HEK293 (cell line): ENCODE measurements around the gene UNCX.

Experiments
- CTCF ChIA-PET: fragments of 350-600 bp; formaldehyde crosslinking; extraction: SDS; loops from one replicate; lab custom pipeline; 2021; ENCODE audit warnings: antibody characterized with exemption; lab: Yijun Ruan, JAX
- POLR2A ChIA-PET: fragments of 300-600 bp; formaldehyde crosslinking; extraction: SDS; loops from one replicate; lab custom pipeline; 2020; ENCODE audit warnings: antibody characterized with exemption, inconsistent platforms; lab: Yijun Ruan, JAX
- H3K27ac ChIP-seq: fragments of 200-500 bp; sonication (Bioruptor generic); 2 replicates; pipeline ENCODE4 v1.5.1; 2014; ENCODE audit warnings: low read depth, low read length, control low read depth, inconsistent platforms; ENCODE audit errors: extremely low read depth
- H3K36me3 ChIP-seq, 2 experiments: fragments of 200-500 bp in 1 of 2; sonication (Bioruptor generic) in 1 of 2; 1 replicate in 1 of 2; 2 replicates in 1 of 2; pipeline ENCODE4 v1.5.1; 2014 to 2017; ENCODE audit warnings: inconsistent platforms in 2 of 2, low read length in 2 of 2; ENCODE audit not compliant: control insufficient read depth in 2 of 2, insufficient read depth in 1 of 2
- H3K4me1 ChIP-seq: fragments of 200-500 bp; sonication (Bioruptor generic); 2 replicates; pipeline ENCODE4 v1.5.1; 2014; ENCODE audit warnings: mild to moderate bottlenecking, low read length, inconsistent platforms; ENCODE audit not compliant: control insufficient read depth, insufficient read depth
- H3K4me3 ChIP-seq: 2 replicates; pipeline ENCODE4 v1.5.1; 2011; ENCODE audit warnings: low read depth, mild to moderate bottlenecking, control low read depth, low read length, moderate library complexity
- H3K9me3 ChIP-seq: fragments of 200-500 bp; sonication (Bioruptor generic); 2 replicates; pipeline ENCODE4 v1.5.1; 2014; ENCODE audit warnings: low read depth, low read length, inconsistent platforms; ENCODE audit not compliant: control insufficient read depth, insufficient read depth
- EGR2 ChIP-seq: fragments of 450-650 bp; formaldehyde crosslinking; IDR thresholded peaks from 2 replicates; pipeline ENCODE4 v1.5.1; 2016; ENCODE audit warnings: low read depth, missing biosample characterization, missing genetic modification characterization
- KLF8 ChIP-seq: fragments of 450-650 bp; formaldehyde crosslinking; IDR thresholded peaks from 2 replicates; pipeline ENCODE4 v1.5.1; 2016; ENCODE audit warnings: missing biosample characterization, missing genetic modification characterization
- ZBTB21 ChIP-seq: fragments of 450-650 bp; formaldehyde crosslinking; IDR thresholded peaks from 2 replicates; pipeline ENCODE4 v1.5.1; 2017; ENCODE audit warnings: missing biosample characterization, missing genetic modification characterization
- ZFHX2 ChIP-seq: fragments of 450-650 bp; formaldehyde crosslinking; conservative IDR thresholded peaks from 2 replicates; pipeline ENCODE4 v1.5.1; 2016; ENCODE audit warnings: missing biosample characterization, missing genetic modification characterization
- ZFP3 ChIP-seq: fragments of 450-650 bp; formaldehyde crosslinking; IDR thresholded peaks from 2 replicates; pipeline ENCODE4 v1.5.1; 2016; ENCODE audit warnings: low read depth, missing biosample characterization, missing genetic modification characterization
- ZNF112 ChIP-seq: fragments of 450-650 bp; formaldehyde crosslinking; IDR thresholded peaks from 2 replicates; pipeline ENCODE4 v1.5.0; 2017; ENCODE audit warnings: missing biosample characterization, missing genetic modification characterization
- ZNF155 ChIP-seq: fragments of 450-650 bp; formaldehyde crosslinking; IDR thresholded peaks from 2 replicates; pipeline ENCODE4 v1.5.1; 2016; ENCODE audit warnings: missing biosample characterization, missing genetic modification characterization
- ZNF157 ChIP-seq: fragments of 450-650 bp; formaldehyde crosslinking; IDR thresholded peaks from 2 replicates; pipeline ENCODE4 v1.5.1; 2016; ENCODE audit warnings: missing biosample characterization, missing genetic modification characterization
- ZNF2 ChIP-seq: fragments of 450-650 bp; formaldehyde crosslinking; IDR thresholded peaks from 2 replicates; pipeline ENCODE4 v1.5.1; 2016; ENCODE audit warnings: missing biosample characterization, missing genetic modification characterization
- ZNF248 ChIP-seq: fragments of 450-650 bp; formaldehyde crosslinking; IDR thresholded peaks from 2 replicates; pipeline ENCODE4 v1.5.1; 2017; ENCODE audit warnings: missing biosample characterization, missing genetic modification characterization
- ZNF366 ChIP-seq: fragments of 450-650 bp; formaldehyde crosslinking; conservative IDR thresholded peaks from 2 replicates; pipeline ENCODE4 v1.5.1; 2016; ENCODE audit warnings: missing biosample characterization, missing genetic modification characterization
- ZNF626 ChIP-seq: fragments of 450-650 bp; sonication (Bioruptor Pico); formaldehyde crosslinking; IDR thresholded peaks from 2 replicates; pipeline ENCODE4 v1.5.1; 2018; ENCODE audit warnings: missing biosample characterization, missing genetic modification characterization, inconsistent platforms
- TF ChIP-seq, protein P1 (sequence below): fragments of 450-650 bp; formaldehyde crosslinking; IDR thresholded peaks from 2 replicates; pipeline ENCODE4 v1.5.1; 2017; ENCODE audit warnings: missing biosample characterization, missing genetic modification characterization
- TF ChIP-seq, protein P2 (sequence below): fragments of 450-650 bp; formaldehyde crosslinking; IDR thresholded peaks from 2 replicates; pipeline ENCODE4 v1.5.1; 2016; ENCODE audit warnings: missing biosample characterization, missing genetic modification characterization, borderline replicate concordance
- TF ChIP-seq, protein P3 (sequence below): fragments of 450-650 bp; formaldehyde crosslinking; IDR thresholded peaks from 2 replicates; pipeline ENCODE4 v1.5.1; 2017; ENCODE audit warnings: missing biosample characterization, missing genetic modification characterization

Gene UNCX

DNA sequence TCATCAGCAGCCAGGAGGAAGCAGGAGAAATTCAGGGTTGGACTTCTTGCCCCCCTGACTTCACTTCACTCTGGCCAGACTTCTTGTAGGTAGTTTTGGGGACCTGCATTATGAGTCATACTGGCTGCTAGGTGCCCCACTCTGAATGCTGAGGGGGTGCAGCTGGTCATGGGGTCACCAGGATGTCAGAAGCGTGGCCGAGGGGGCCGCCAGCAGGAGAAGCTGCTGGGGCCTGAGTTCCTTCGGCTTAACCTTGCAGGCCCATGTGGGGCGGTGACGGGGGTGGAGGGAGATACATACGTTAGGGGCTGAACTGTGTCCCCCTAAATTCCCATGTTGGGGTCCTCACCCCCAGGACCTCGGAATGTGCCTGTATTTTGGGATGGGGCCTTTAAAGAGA, 18.2 kb downstream of the UNCX start:
- ChIA-PET POLR2A (interaction anchor here (1.3 kb wide), 1 partner anchor 12 kb away, joined by 4 read pairs; no protein-coding TSS in a partner anchor), CTCF (interaction anchor here (1.0 kb wide), 1 partner anchor 12 kb away, joined by 3 read pairs; no protein-coding TSS in a partner anchor)
- H3K36me3 ChIP-seq, result no peaks in the 10 kb centered on the region
- TF ChIP-seq ZFP3 (tag by site-specific recombination) (no peak), ZNF626 (tag by site-specific recombination) (no peak), ZNF366 (tag by site-specific recombination) (no peak), ZNF157 (tag by site-specific recombination) (no peak), ZNF112 (tag by site-specific recombination) (no peak)
- TF ChIP-seq, protein P1, sequence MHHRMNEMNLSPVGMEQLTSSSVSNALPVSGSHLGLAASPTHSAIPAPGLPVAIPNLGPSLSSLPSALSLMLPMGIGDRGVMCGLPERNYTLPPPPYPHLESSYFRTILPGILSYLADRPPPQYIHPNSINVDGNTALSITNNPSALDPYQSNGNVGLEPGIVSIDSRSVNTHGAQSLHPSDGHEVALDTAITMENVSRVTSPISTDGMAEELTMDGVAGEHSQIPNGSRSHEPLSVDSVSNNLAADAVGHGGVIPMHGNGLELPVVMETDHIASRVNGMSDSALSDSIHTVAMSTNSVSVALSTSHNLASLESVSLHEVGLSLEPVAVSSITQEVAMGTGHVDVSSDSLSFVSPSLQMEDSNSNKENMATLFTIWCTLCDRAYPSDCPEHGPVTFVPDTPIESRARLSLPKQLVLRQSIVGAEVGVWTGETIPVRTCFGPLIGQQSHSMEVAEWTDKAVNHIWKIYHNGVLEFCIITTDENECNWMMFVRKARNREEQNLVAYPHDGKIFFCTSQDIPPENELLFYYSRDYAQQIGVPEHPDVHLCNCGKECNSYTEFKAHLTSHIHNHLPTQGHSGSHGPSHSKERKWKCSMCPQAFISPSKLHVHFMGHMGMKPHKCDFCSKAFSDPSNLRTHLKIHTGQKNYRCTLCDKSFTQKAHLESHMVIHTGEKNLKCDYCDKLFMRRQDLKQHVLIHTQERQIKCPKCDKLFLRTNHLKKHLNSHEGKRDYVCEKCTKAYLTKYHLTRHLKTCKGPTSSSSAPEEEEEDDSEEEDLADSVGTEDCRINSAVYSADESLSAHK (tag by site-specific recombination), result no peak
- peaks cover 5% of the 10 kb centered on the region; the same call in 1 of the 2 replicates for H3K4me1 ChIP-seq
- H3K27ac ChIP-seq, result no peak overlapping the region
- no peak overlapping the region for H3K4me3 ChIP-seq
- H3K9me3 ChIP-seq, result no peaks in the 10 kb centered on the region

DNA sequence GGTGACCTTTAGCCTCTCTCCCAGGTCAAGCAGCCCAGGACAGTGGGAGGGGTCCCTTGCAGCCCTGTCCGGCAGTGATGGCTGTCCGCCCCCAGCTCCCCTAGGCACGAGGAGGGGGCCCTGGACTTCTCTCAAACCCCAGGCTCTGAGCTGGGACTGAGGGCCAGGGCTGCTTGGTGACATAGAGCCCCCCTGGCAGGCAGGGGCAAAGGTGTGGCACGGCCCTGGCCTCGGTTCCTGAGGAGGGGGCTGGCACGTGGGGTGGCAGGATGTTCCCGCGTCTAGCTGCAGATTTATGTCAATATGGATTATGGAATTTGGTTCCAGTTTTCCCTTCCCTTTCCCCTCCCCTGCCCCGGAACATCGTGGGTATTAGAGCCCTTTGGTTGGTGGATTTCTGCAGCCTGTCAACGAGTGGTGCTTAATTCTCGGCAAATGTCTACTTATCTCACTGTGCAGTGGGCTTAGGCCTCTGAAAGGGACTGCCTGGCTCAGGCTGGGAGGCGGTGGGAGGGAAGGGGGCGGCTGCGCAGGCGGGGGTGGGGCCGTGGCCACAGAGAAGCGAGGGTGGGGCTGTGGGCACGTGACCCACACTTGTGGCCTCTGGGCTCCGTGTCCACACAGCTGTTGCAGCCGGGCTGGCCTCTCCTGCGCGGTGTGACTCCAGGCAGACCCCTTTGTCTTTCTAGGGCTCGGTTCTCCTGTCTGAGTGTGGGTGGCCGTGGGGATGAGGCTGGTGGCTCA, 19.3 kb downstream of the UNCX start:
- TF ChIP-seq ZFHX2 (tag by site-specific recombination) (peak; percentile 23; the same call in 1 of the 2 replicates), ZBTB21 (no peak), KLF8 (tag by site-specific recombination) (no peak), ZNF248 (no peak), ZNF155 (tag by site-specific recombination) (no peak), EGR2 (tag by site-specific recombination) (peak; percentile 45; the same call in 1 of the 2 replicates), ZNF2 (no peak)
- H3K4me1 ChIP-seq, result peaks cover 5% of the 10 kb centered on the region; the same call in 1 of the 2 replicates
- H3K4me3 ChIP-seq, result no peak overlapping the region
- no peaks in the 10 kb centered on the region for H3K36me3 ChIP-seq
- CTCF ChIA-PET, result interaction anchor here (1.0 kb wide), 1 partner anchor 11 kb away, joined by 3 read pairs; no protein-coding TSS in a partner anchor
- no peak overlapping the region for H3K27ac ChIP-seq
- H3K9me3 ChIP-seq, result no peaks in the 10 kb centered on the region
- POLR2A ChIA-PET, result no interaction called here

DNA sequence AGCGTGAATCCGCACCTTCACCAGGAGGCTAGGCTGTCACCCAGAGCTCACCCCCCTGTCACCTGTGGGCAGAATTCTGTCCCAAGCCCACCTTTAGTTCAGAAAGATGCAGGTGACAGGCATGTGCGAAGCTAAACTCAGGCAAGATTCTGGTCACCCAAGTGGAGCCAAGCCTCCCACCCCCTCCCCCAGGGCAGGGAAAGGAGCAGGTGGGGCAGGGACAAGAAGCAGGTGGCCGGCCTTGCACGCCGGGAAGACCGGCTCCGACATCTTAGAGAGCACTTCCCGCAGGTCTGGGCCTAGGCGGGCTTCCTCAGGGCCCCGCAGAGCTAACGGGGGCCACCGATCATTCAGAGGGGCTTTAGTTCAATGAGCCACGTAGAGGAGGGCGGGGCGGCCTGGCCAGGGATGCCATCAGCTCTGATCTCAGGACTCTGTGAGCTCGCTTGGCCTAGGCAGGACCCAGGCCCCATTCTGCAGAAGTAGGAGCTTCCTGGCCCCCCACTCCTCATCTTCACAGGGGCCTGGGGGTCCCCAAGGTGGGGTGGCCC, 19.9 kb downstream of the UNCX start:
- TF ChIP-seq, protein P2, sequence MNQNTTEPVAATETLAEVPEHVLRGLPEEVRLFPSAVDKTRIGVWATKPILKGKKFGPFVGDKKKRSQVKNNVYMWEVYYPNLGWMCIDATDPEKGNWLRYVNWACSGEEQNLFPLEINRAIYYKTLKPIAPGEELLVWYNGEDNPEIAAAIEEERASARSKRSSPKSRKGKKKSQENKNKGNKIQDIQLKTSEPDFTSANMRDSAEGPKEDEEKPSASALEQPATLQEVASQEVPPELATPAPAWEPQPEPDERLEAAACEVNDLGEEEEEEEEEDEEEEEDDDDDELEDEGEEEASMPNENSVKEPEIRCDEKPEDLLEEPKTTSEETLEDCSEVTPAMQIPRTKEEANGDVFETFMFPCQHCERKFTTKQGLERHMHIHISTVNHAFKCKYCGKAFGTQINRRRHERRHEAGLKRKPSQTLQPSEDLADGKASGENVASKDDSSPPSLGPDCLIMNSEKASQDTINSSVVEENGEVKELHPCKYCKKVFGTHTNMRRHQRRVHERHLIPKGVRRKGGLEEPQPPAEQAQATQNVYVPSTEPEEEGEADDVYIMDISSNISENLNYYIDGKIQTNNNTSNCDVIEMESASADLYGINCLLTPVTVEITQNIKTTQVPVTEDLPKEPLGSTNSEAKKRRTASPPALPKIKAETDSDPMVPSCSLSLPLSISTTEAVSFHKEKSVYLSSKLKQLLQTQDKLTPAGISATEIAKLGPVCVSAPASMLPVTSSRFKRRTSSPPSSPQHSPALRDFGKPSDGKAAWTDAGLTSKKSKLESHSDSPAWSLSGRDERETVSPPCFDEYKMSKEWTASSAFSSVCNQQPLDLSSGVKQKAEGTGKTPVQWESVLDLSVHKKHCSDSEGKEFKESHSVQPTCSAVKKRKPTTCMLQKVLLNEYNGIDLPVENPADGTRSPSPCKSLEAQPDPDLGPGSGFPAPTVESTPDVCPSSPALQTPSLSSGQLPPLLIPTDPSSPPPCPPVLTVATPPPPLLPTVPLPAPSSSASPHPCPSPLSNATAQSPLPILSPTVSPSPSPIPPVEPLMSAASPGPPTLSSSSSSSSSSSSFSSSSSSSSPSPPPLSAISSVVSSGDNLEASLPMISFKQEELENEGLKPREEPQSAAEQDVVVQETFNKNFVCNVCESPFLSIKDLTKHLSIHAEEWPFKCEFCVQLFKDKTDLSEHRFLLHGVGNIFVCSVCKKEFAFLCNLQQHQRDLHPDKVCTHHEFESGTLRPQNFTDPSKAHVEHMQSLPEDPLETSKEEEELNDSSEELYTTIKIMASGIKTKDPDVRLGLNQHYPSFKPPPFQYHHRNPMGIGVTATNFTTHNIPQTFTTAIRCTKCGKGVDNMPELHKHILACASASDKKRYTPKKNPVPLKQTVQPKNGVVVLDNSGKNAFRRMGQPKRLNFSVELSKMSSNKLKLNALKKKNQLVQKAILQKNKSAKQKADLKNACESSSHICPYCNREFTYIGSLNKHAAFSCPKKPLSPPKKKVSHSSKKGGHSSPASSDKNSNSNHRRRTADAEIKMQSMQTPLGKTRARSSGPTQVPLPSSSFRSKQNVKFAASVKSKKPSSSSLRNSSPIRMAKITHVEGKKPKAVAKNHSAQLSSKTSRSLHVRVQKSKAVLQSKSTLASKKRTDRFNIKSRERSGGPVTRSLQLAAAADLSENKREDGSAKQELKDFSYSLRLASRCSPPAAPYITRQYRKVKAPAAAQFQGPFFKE, result no peak
- no peak for TF ChIP-seq KLF8 (tag by site-specific recombination)
- TF ChIP-seq, protein P3, sequence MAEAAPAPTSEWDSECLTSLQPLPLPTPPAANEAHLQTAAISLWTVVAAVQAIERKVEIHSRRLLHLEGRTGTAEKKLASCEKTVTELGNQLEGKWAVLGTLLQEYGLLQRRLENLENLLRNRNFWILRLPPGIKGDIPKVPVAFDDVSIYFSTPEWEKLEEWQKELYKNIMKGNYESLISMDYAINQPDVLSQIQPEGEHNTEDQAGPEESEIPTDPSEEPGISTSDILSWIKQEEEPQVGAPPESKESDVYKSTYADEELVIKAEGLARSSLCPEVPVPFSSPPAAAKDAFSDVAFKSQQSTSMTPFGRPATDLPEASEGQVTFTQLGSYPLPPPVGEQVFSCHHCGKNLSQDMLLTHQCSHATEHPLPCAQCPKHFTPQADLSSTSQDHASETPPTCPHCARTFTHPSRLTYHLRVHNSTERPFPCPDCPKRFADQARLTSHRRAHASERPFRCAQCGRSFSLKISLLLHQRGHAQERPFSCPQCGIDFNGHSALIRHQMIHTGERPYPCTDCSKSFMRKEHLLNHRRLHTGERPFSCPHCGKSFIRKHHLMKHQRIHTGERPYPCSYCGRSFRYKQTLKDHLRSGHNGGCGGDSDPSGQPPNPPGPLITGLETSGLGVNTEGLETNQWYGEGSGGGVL (tag by site-specific recombination), result no peak
- ChIA-PET POLR2A (no interaction called here), CTCF (no interaction called here)
- no peak overlapping the region for H3K27ac ChIP-seq
- H3K9me3 ChIP-seq, result no peaks in the 10 kb centered on the region
- no peak overlapping the region for H3K4me3 ChIP-seq
- H3K36me3 ChIP-seq, result no peaks in the 10 kb centered on the region
- peaks cover 5% of the 10 kb centered on the region; the same call in 1 of the 2 replicates for H3K4me1 ChIP-seq
